VCaP (cell line): ENCODE measurements around the gene CRIM1.

Experiments used
- H3K27ac ChIP-seq: fragments of 450-650 bp; 2 replicates; pipeline ENCODE4 v1.5.1; 2017
- TF ChIP-seq, protein P1 (sequence below): fragments of 450-650 bp; conservative IDR thresholded peaks from 2 replicates; pipeline ENCODE4 v1.5.1; 2017; ENCODE audit warnings: mild to moderate bottlenecking, moderate library complexity

Gene CRIM1

DNA sequence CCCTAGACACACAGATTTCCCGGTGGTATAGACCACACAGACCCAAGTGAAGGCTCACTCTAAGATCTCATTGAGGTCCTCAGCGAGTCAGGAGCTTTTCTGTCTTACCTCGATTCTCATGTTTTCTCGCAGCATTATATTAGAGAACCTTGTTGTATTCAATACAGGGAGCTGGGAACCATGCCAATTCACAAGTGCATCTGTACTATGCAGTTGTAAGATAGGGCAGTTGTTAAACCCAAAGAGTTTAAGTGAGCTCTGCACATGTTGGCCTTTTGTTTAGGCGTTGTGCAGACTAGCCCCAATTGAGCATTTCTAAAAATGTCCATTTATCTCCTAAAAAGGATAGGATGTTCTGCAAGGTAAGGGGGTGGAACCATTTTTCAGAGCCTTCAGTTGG, 182.8 kb downstream of the CRIM1 start:
- TF ChIP-seq, protein P1, sequence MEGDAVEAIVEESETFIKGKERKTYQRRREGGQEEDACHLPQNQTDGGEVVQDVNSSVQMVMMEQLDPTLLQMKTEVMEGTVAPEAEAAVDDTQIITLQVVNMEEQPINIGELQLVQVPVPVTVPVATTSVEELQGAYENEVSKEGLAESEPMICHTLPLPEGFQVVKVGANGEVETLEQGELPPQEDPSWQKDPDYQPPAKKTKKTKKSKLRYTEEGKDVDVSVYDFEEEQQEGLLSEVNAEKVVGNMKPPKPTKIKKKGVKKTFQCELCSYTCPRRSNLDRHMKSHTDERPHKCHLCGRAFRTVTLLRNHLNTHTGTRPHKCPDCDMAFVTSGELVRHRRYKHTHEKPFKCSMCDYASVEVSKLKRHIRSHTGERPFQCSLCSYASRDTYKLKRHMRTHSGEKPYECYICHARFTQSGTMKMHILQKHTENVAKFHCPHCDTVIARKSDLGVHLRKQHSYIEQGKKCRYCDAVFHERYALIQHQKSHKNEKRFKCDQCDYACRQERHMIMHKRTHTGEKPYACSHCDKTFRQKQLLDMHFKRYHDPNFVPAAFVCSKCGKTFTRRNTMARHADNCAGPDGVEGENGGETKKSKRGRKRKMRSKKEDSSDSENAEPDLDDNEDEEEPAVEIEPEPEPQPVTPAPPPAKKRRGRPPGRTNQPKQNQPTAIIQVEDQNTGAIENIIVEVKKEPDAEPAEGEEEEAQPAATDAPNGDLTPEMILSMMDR = no peak

GRCh38 chr2:36539631-36540030, 184.1 kb downstream of the CRIM1 start:
- TF ChIP-seq, protein P1 = no peak
- no peak overlapping the region for H3K27ac ChIP-seq

More for the DNA sequence above, 182.8 kb downstream of the CRIM1 start:
- H3K27ac ChIP-seq = no peak overlapping the region

- TF ChIP-seq, protein P1 = no peak
- no peak overlapping the region for H3K27ac ChIP-seq
Observed at GRCh38 chr2:36540986-36541754, 185.6 kb downstream of the CRIM1 start.

DNA sequence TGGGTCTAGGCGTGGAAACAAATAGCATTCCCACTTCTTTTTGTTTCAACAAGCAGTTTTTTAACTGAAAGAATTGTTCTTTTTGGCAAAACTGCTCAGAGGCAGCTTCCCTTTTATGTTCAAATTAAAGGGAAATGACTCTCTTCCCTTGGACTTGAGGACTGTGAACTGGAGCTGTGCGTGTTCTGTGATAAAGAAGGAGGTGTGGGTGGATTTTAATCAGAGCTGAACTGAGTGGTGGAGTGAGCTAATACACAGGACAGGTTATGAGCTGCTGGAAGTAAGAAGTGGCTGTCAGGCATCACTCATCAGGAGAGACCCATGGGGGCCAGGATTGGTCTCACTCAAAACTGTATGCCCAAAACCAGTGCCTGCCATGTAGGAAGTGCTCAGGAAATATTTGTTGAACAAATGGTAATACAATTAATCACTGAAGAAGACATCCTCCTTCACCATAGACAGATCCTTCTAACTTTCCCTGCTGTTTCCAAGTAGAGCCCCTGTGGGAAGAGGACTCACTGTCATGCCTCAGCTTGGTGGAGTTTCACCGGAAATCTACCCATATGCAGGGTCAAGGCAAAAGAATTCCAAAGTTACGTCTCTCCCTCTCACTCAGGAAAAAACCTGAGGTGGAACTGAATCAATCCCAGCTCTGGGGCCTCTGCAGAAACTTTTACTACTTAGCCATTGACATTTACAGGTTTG, 186.5 kb downstream of the CRIM1 start:
- TF ChIP-seq, protein P1 = no peak
- H3K27ac ChIP-seq = no peak overlapping the region

DNA sequence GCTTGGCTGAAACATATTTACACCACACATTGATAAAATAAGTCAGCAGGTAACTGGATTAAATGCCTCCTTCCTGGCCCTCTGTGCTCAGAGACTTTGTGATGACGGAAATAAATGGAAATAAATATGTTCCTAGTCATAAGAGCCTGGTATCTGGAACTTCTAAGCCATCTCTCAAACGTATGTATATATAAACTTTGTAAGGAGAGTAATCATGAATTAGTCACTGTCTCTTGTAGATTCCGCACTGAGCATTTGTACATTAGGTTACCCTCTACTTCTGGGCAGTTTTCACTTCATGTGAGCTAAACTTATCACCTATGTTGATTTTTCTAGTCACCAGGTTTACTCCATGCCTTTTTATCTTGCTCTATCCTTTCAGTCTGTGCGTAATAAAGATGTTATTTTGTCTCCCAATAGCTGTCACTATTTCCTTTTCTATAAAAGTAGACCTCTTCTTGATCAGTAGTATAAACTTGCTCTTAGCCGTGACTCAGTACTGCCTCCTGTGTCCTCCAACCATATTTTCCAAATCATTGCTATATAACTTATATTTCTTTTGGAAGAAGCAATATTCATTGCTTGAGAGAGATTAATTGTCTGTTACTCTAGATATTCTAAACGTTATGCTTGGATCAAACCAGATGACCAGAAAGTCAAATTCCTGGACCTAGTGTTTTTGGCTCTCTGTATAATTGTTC, 189.2 kb downstream of the CRIM1 start:
- H3K27ac ChIP-seq = no peak overlapping the region
- TF ChIP-seq, protein P1 = no peak

DNA sequence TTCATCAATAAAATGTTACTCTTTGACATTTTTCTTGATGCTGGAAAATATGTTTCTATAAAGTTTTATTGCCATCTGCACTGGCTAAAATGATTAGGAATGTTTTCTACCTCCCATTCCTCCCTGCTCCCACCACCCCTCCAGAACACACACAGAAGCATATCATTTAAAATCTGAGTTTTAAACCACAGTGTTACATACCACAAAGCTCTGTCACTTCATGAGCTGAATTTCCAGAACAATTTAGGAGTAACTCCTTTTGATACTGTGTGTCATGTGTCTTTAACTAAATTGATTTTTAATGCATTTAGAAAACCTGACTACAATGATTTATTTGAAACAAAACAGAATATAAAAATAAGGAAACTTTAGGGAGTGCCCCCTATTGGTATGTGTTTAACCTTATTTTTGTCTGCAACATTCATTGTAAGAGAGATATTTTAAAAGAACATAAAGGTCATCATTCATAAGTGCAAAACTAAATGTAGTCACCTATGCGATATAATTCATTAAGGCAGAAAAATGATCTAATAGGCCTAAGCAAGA, 190.4 kb downstream of the CRIM1 start:
- no peak overlapping the region for H3K27ac ChIP-seq
- TF ChIP-seq, protein P1 = no peak

- TF ChIP-seq, protein P1 = no peak
- no peak overlapping the region for H3K27ac ChIP-seq
Observed at GRCh38 chr2:36547906-36548305, 192.3 kb downstream of the CRIM1 start.
